Heart right ventricle (tissue), 16 donors: Measurements from ENCODE around the gene ZNF490. TPM values are rescaled to one million over a fixed set of nuclear protein-coding genes. Genes with fewer than 3 reads are reported as not detected.
A peak's percentile ranks its signal among the peaks of the same experiment; 100 is the strongest.

ENCODE experiments used
- ATAC-seq, 8 donors: fragments of 200-7000 bp; cut with Tn5 transposase; one replicate each; pipeline ENCODE4 v1.9.1; 2020; ENCODE audit warnings: mild to moderate bottlenecking in 8 of 8, moderate library complexity in 8 of 8, moderate number of reproducible peaks in 1 of 8
- DNase-seq, 2 donors: peaks; one replicate each; pipeline ENCODE4 v3.0.0-alpha.2; 2020
- H3K27ac ChIP-seq, 10 donors: fragments of 200-600 bp; sonication (generic) in 2 of 10; one replicate each; pipeline versions ENCODE4 v1.5.0 to v1.8.0; 2020 to 2022; ENCODE audit warnings: mild to moderate bottlenecking in 3 of 10
- H3K27me3 ChIP-seq, 7 donors: fragments of 200-600 bp; one replicate each; pipeline ENCODE4 v1.8.0; 2021 to 2022; ENCODE audit warnings: mild to moderate bottlenecking in 2 of 7
- H3K36me3 ChIP-seq, 9 donors: fragments of 200-600 bp; sonication (generic) in 1 of 9; one replicate each; pipeline versions ENCODE4 v1.5.0 to v1.8.0; 2020 to 2022; ENCODE audit warnings: mild to moderate bottlenecking in 2 of 9
- H3K4me1 ChIP-seq, 9 donors: fragments of 200-600 bp; sonication (generic) in 1 of 9; one replicate each; pipeline versions ENCODE4 v1.5.0 to v1.8.0; 2020 to 2022; ENCODE audit warnings: mild to moderate bottlenecking in 4 of 9
- H3K4me3 ChIP-seq, 10 donors: fragments of 200-600 bp; sonication (generic) in 2 of 10; one replicate each; pipeline versions ENCODE4 v1.5.0 to v1.8.0; 2020 to 2022; ENCODE audit warnings: mild to moderate bottlenecking in 7 of 10, moderate library complexity in 2 of 10
- H3K9me3 ChIP-seq, 11 donors: fragments of 200-600 bp in 10 of 11; sonication (generic) in 2 of 11; one replicate each; pipeline versions ENCODE4 v1.5.0 to v1.8.0; 2013 to 2022; ENCODE audit warnings: mild to moderate bottlenecking in 2 of 11, control low read depth in 1 of 11, moderate library complexity in 1 of 11
- CTCF ChIP-seq, 9 donors: fragments of 200-600 bp; sonication (generic) in 2 of 9; IDR thresholded peaks; one replicate each; pipeline versions ENCODE4 v1.5.0 to v1.8.0; 2021 to 2022; ENCODE audit warnings: antibody characterized with exemption in 9 of 9, mild to moderate bottlenecking in 5 of 9, moderate library complexity in 1 of 9
- WGBS, 2 donors: extraction: QIAGEN DNeasy Blood & Tissue Kit; methylation state at CpG; one replicate each; pipeline ENCODE4 v1.1.7; 2013; ENCODE audit warnings: inconsistent platforms in 1 of 2; 5-methylcytosine and 5-hydroxymethylcytosine counted together
- intact Hi-C, 10 donors: fragments of 100-400 bp; cut with DNase I; formaldehyde crosslinking; loops; one replicate each; pipeline versions ENCODE4 v1.11.1 to v1.14.2; 2022
- polyA plus RNA-seq, 2 donors: library from polyadenylated mRNA; stranded (reverse); fragments of 200-250 nt; gene quantifications; one replicate each; pipeline ENCODE4 v1.2.3, GENCODE V29; 2013
- total RNA-seq, 10 donors: library from RNA; stranded (reverse); fragmentation: NEBNext Ultra II Directional in 3 of 10; extraction: Animal tissue kit (Norgen Biotek cat#: 25700) in 3 of 10; gene quantifications; one replicate each; pipeline versions ENCODE4 v1.2.1 to v1.2.4, GENCODE V29; 2021 to 2023
- donor health status: Arrhythmogenic right ventricular cardiomyopathy.
- donor health status: ischemic (EF 13 %, LVEDD 7.1; RV severe dilation, severe dysfunction).
- donor health status: healthy with polysubstance abuse.
- donor health status: DM: no; HTN: yes; CAD: no.
- donor health status: DM: no; HTN: no; CAD: no.
- donor health status: ischemic (EF 25% LVEDD 6.9; RV normal size, moderate dysfunction).
- donor health status: ischemic (EF 25% LVEDD 5.7; RV mildly dilated, moderate dysfunction).
- donor health status: healthy.
- donor health status: DM: yes; HTN: yes; CAD: no.
- donor health status: Ischemic cardiomyopathy.
- donor health status: ischemic (EF 35%, LVEDD 5.7; RV mildly dilated, moderate dysfunction).
- donor health status: nonischemic (EF 11% LVEDD 7.7; RV severe dilation, severe dysfunction).
- donor health status: DM: yes; HTN: yes; CAD: no.
- donor health status: PGD.
- donor health status: ischemic (EF 29% LVEDD 5.4; RV normal size, mild dysfunction).
- donor health status: nonischemic (EF 23%, LVEDD 6.1; RV moderate dilation, normal function).

Gene ZNF490
- total and polyA plus RNA-seq, 12 donors = 0.22 to 7.2 (median 5.2) TPM

- peaks cover 0 to 5% (median 0%) of the 10 kb centered on the region in 7 donors for H3K27me3 ChIP-seq
- H3K9me3 ChIP-seq = peaks cover 0 to 3% (median 0%) of the 10 kb centered on the region in 11 donors
- peak; percentile 89 to 98 for DNase-seq
- peaks cover 0 to 25% (median 0%) of the 10 kb centered on the region in 9 donors for H3K36me3 ChIP-seq
- intact Hi-C loops = loop anchor here in 1 of 10 donors (1.0 to 5.0 kb wide), 2 partner anchors 54 to 150 kb away; partner anchors contain the start of gene ZNF799
- H3K27ac ChIP-seq = peak within 1 kb of the TSS; percentile 94 to 98 (median 95)
- TF ChIP-seq CTCF (IDR thresholded peaks at IDR 0.05) = no peak
- H3K4me1 ChIP-seq = peaks cover 3 to 55% (median 37%) of the 10 kb centered on the region in 9 donors
- H3K4me3 ChIP-seq = peak within 1 kb of the TSS; percentile 68 to 95 (median 79)
- peak; percentile 97 to 99 (median 98) for ATAC-seq
- 0 to 1% methylated on average over 48 to 49 of the region's 49 CpGs for WGBS, 2 donors
These were observed 59.4 kb downstream of the ZNF490 start, which contains the start of gene ZNF564 for GRCh38 chr19:12551060-12551832. TSS of gene ZNF564 (minus strand) at chr19:12551482. CDS start at chr19:12551332, 150 bp downstream.

- Histone ChIP-seq H3K4me3 (no peak overlapping the region), H3K27ac (no peak overlapping the region), H3K9me3 (peaks cover 0 to 13% (median 0%) of the 10 kb centered on the region in 11 donors), H3K4me1 (peaks cover 0 to 61% (median 42%) of the 10 kb centered on the region in 9 donors), H3K36me3 (peaks cover 0 to 28% (median 0%) of the 10 kb centered on the region in 9 donors), H3K27me3 (no peaks in the 10 kb centered on the region)
- DNase-seq (no peak), ATAC-seq (no peak)
- 80 to 87% methylated on average over 2 of the region's 2 CpGs for WGBS, 2 donors
- no peak for TF ChIP-seq CTCF (IDR thresholded peaks at IDR 0.05)
- intact Hi-C loops = no loop called here
These were observed 63.7 kb downstream of the ZNF490 start for GRCh38 chr19:12546903-12547302.

- TF ChIP-seq CTCF (IDR thresholded peaks at IDR 0.05) = no peak
- ATAC-seq = no peak
- H3K4me3 ChIP-seq = no peak overlapping the region
- H3K27ac ChIP-seq = no peak overlapping the region
- H3K36me3 ChIP-seq = peaks cover 0 to 35% (median 0%) of the 10 kb centered on the region in 9 donors
- DNase-seq = no peak
- peaks cover 0 to 60% (median 41%) of the 10 kb centered on the region in 9 donors for H3K4me1 ChIP-seq
- WGBS, 2 donors = 91 to 92% methylated on average over 5 of the region's 5 CpGs
- intact Hi-C loops = no loop called here
- H3K27me3 ChIP-seq = no peaks in the 10 kb centered on the region
- H3K9me3 ChIP-seq = peaks cover 0 to 21% (median 0%) of the 10 kb centered on the region in 11 donors
These were observed 64.5 kb downstream of the ZNF490 start for GRCh38 chr19:12546068-12546467.

- no peak for TF ChIP-seq CTCF (IDR thresholded peaks at IDR 0.05)
- ATAC-seq = no peak
- DNase-seq = no peak
- intact Hi-C loops = no loop called here
- H3K9me3 ChIP-seq = peaks cover 0 to 28% (median 0%) of the 10 kb centered on the region in 11 donors
- no peak overlapping the region for H3K4me3 ChIP-seq
- H3K4me1 ChIP-seq = peaks cover 0 to 57% (median 38%) of the 10 kb centered on the region in 9 donors
- WGBS, 2 donors = 83 to 86% methylated on average over 8 of the region's 8 CpGs
- H3K27me3 ChIP-seq = no peaks in the 10 kb centered on the region
- peak overlapping the region in 2 of 10 donors; percentile 3 to 38 for H3K27ac ChIP-seq
- peaks cover 0 to 43% (median 4%) of the 10 kb centered on the region in 9 donors for H3K36me3 ChIP-seq
These were observed 65.3 kb downstream of the ZNF490 start for GRCh38 chr19:12545267-12545666.
